Chondrocyte (in vitro differentiated cells): ENCODE results near the gene SUCLG2. TPM values are rescaled to one million over a fixed set of nuclear protein-coding genes. Genes with fewer than 3 reads are reported as not detected.

Experiments used
- DNase-seq: peaks from one replicate; pipeline ENCODE4 v3.0.0; 2021; ENCODE audit warnings: mixed read lengths, low spot score
- H3K27ac Mint-ChIP-seq: one replicate; pipeline ENCODE4 v1.8.0; 2021; ENCODE audit warnings: mild to moderate bottlenecking, moderate library complexity, mixed read lengths; ENCODE audit not compliant: unreplicated experiment
- H3K27me3 Mint-ChIP-seq: 2 replicates; pipeline ENCODE4 v1.8.0; 2021; ENCODE audit warnings: low read depth, mixed read lengths
- H3K36me3 Mint-ChIP-seq: 2 replicates; pipeline ENCODE4 v1.8.0; 2021; ENCODE audit warnings: low read depth, mixed read lengths
- H3K4me1 Mint-ChIP-seq: 2 replicates; pipeline ENCODE4 v1.8.0; 2021; ENCODE audit warnings: low read depth, mild to moderate bottlenecking, mixed read lengths
- H3K4me3 Mint-ChIP-seq: one replicate; pipeline ENCODE4 v1.8.0; 2021; ENCODE audit warnings: mild to moderate bottlenecking, moderate library complexity, mixed read lengths; ENCODE audit not compliant: unreplicated experiment
- H3K9me3 Mint-ChIP-seq: 2 replicates; pipeline ENCODE4 v1.8.0; 2021; ENCODE audit warnings: low read depth, mixed read lengths
- CTCF ChIP-seq: fragments of 200-600 bp; sonication (generic); IDR thresholded peaks from 2 replicates; pipeline ENCODE4 v1.5.0; 2021; ENCODE audit warnings: antibody characterized with exemption, mild to moderate bottlenecking, moderate library complexity
- total RNA-seq: library from RNA; stranded (reverse); gene quantifications from 3 replicates; pipeline ENCODE4 v1.2.1, GENCODE V29; 2021

The SUCLG2 gene
- total RNA-seq, 1 donor from 2014 or later: 24.3 TPM

GRCh38 chr3:67619991-67620390 is 34.4 kb downstream of the SUCLG2 start:
- no peak for TF ChIP-seq CTCF
- Mint-ChIP-seq H3K36me3 (peaks cover 7% of the 10 kb centered on the region), H3K4me3 (no peak overlapping the region), H3K27ac (no peak overlapping the region), H3K9me3 (no peaks in the 10 kb centered on the region), H3K27me3 (no peaks in the 10 kb centered on the region), H3K4me1 (peaks cover 13% of the 10 kb centered on the region)
- DNase-seq: no peak

- no peaks in the 10 kb centered on the region for H3K9me3 Mint-ChIP-seq
Measured at GRCh38 chr3:67617518-67617917, 36.9 kb downstream of the SUCLG2 start.

GRCh38 chr3:67616046-67616445 is 38.4 kb downstream of the SUCLG2 start:
- no peaks in the 10 kb centered on the region for H3K9me3 Mint-ChIP-seq
- no peak overlapping the region for H3K27ac Mint-ChIP-seq
- TF ChIP-seq CTCF: no peak
- H3K27me3 Mint-ChIP-seq: no peaks in the 10 kb centered on the region
- H3K4me3 Mint-ChIP-seq: no peak overlapping the region
- peaks cover 7% of the 10 kb centered on the region for H3K36me3 Mint-ChIP-seq
- no peaks in the 10 kb centered on the region for H3K4me1 Mint-ChIP-seq
- DNase-seq: no peak

More at GRCh38 chr3:67617518-67617917, 36.9 kb downstream of the SUCLG2 start:
- no peak for TF ChIP-seq CTCF
- DNase-seq: no peak
- Mint-ChIP-seq H3K36me3 (peaks cover 7% of the 10 kb centered on the region), H3K27ac (no peak overlapping the region), H3K4me1 (no peaks in the 10 kb centered on the region), H3K4me3 (no peak overlapping the region), H3K27me3 (no peaks in the 10 kb centered on the region)

- H3K9me3 Mint-ChIP-seq: peaks cover 11% of the 10 kb centered on the region
- H3K4me3 Mint-ChIP-seq: no peak overlapping the region
- H3K4me1 Mint-ChIP-seq: peaks cover 8% of the 10 kb centered on the region
- no peak for DNase-seq
- H3K36me3 Mint-ChIP-seq: peaks cover 9% of the 10 kb centered on the region
- TF ChIP-seq CTCF: no peak
- no peak overlapping the region for H3K27ac Mint-ChIP-seq
- H3K27me3 Mint-ChIP-seq: no peaks in the 10 kb centered on the region
Measured at GRCh38 chr3:67614195-67614594, 40.2 kb downstream of the SUCLG2 start.

GRCh38 chr3:67610458-67610857 is 44.0 kb downstream of the SUCLG2 start:
- H3K27me3 Mint-ChIP-seq: no peaks in the 10 kb centered on the region
- no peak for DNase-seq
- H3K4me1 Mint-ChIP-seq: peaks cover 11% of the 10 kb centered on the region
- no peak overlapping the region for H3K4me3 Mint-ChIP-seq
- peaks cover 11% of the 10 kb centered on the region for H3K9me3 Mint-ChIP-seq
- TF ChIP-seq CTCF: no peak
- H3K27ac Mint-ChIP-seq: peak overlapping the region; percentile 22
- peaks cover 14% of the 10 kb centered on the region for H3K36me3 Mint-ChIP-seq
